Neural cell (in vitro differentiated cells): ENCODE data around the gene GMDS. TPM values are rescaled to one million over a fixed set of nuclear protein-coding genes. Genes with fewer than 3 reads are reported as not detected.

Source experiments
- H2AFZ ChIP-seq: fragments of 200-600, 300-800 bp; sonication (generic), shearing (Covaris generic); 2 replicates; pipeline ENCODE4 v1.6.0; 2014; ENCODE audit warnings: low read depth, mild to moderate bottlenecking, antibody characterized with exemption, low read length, moderate library complexity
- H3F3A ChIP-seq: fragments of 200-600 bp; shearing (Covaris generic); 2 replicates; pipeline ENCODE4 v1.6.1; 2016; ENCODE audit warnings: mild to moderate bottlenecking, moderate library complexity, mixed read lengths, antibody characterized with exemption, low read length; ENCODE audit not compliant: insufficient read depth, poor library complexity, severe bottlenecking
- H3K27ac ChIP-seq: fragments of 200-600, 300-800 bp; sonication (generic), shearing (Covaris generic); 2 replicates; pipeline ENCODE4 v1.5.1; 2014; ENCODE audit warnings: mild to moderate bottlenecking, low read length, moderate library complexity
- H3K27me3 ChIP-seq: fragments of 300-800, 200-600 bp; sonication (generic), shearing (Covaris generic); 2 replicates; pipeline ENCODE4 v1.6.0; 2014; ENCODE audit warnings: mild to moderate bottlenecking, low read depth, low read length, moderate library complexity; ENCODE audit not compliant: insufficient read depth
- H3K36me3 ChIP-seq: fragments of 300-800, 200-600 bp; sonication (generic), shearing (Covaris generic); 2 replicates; pipeline ENCODE4 v1.5.1; 2014; ENCODE audit warnings: mild to moderate bottlenecking, antibody characterized with exemption, low read length, moderate library complexity; ENCODE audit not compliant: insufficient read depth
- H3K4me2 ChIP-seq: fragments of 300-800, 200-600 bp; sonication (generic), shearing (Covaris generic); 2 replicates; pipeline ENCODE4 v1.6.0; 2014; ENCODE audit warnings: mild to moderate bottlenecking, low read length
- H3K4me3 ChIP-seq: fragments of 300-800, 200-600 bp; sonication (generic), shearing (Covaris generic); 2 replicates; pipeline ENCODE4 v1.5.1; 2014; ENCODE audit warnings: mild to moderate bottlenecking, low read length, moderate library complexity
- H3K79me2 ChIP-seq: fragments of 200-600 bp; shearing (Covaris generic); replicated peaks from 2 replicates; pipeline ENCODE4 v1.6.0; 2014; ENCODE audit warnings: mild to moderate bottlenecking, low read length, moderate library complexity; ENCODE audit not compliant: insufficient read depth
- H3K9ac ChIP-seq: fragments of 300-800, 200-600 bp; sonication (generic), shearing (Covaris generic); 2 replicates; pipeline ENCODE4 v1.6.1; 2016; ENCODE audit warnings: mild to moderate bottlenecking, low read length, mixed read lengths
- H3K9me2 ChIP-seq: fragments of 200-600 bp; shearing (Covaris generic); 2 replicates; pipeline ENCODE4 v1.6.1; 2016; ENCODE audit warnings: mild to moderate bottlenecking, low read length, mixed read lengths; ENCODE audit not compliant: insufficient read depth
- H3K9me3 ChIP-seq: fragments of 200-600, 300-800 bp; sonication (generic), shearing (Covaris generic); 2 replicates; pipeline ENCODE4 v1.6.1; 2016; ENCODE audit warnings: mild to moderate bottlenecking, mixed run types, low read length, moderate library complexity, mixed read lengths
- H4K20me1 ChIP-seq: fragments of 200-600 bp; shearing (Covaris generic); 2 replicates; pipeline ENCODE4 v1.6.1; 2016; ENCODE audit warnings: mild to moderate bottlenecking, mixed run types; ENCODE audit not compliant: insufficient read depth
- EP300 ChIP-seq: fragments of 450-650 bp; conservative IDR thresholded peaks from 2 replicates; pipeline ENCODE4 v1.6.1; 2014; ENCODE audit warnings: antibody characterized with exemption, mild to moderate bottlenecking, moderate library complexity; ENCODE audit not compliant: poor library complexity, severe bottlenecking
- EZH2 ChIP-seq: fragments of 200-600, 300-800 bp; shearing (Covaris generic), sonication (generic); IDR thresholded peaks from 2 replicates; pipeline ENCODE4 v1.6.1; 2014; ENCODE audit warnings: antibody characterized with exemption, low read length, borderline replicate concordance, mild to moderate bottlenecking; ENCODE audit not compliant: insufficient read depth, poor library complexity, severe bottlenecking
- MXI1 ChIP-seq: fragments of 450-650 bp; conservative IDR thresholded peaks from 2 replicates; pipeline ENCODE4 v1.6.1; 2014; ENCODE audit warnings: antibody characterized with exemption, mild to moderate bottlenecking; ENCODE audit not compliant: poor library complexity, severe bottlenecking
- POLR2AphosphoS5 ChIP-seq: IDR thresholded peaks from 2 replicates; pipeline ENCODE4 v1.6.1; 2012
- RAD21 ChIP-seq: fragments of 450-650 bp; conservative IDR thresholded peaks from 2 replicates; pipeline ENCODE4 v1.6.1; 2014; ENCODE audit warnings: antibody characterized with exemption, mild to moderate bottlenecking, moderate library complexity
- SMC3 ChIP-seq: fragments of 450-650 bp; conservative IDR thresholded peaks from 2 replicates; pipeline ENCODE4 v1.6.1; 2014; ENCODE audit warnings: antibody characterized with exemption, mild to moderate bottlenecking, moderate library complexity; ENCODE audit not compliant: poor library complexity
- TAF1 ChIP-seq: IDR thresholded peaks from 2 replicates; pipeline ENCODE4 v1.6.1; 2012; ENCODE audit warnings: low read depth
- polyA plus RNA-seq: library from polyadenylated mRNA; depleted of rRNA; stranded (reverse); fragments of >200 nt; gene quantifications from 2 replicates; pipeline ENCODE4 v1.2.3, GENCODE V29; 2014
- TF ChIP-seq, protein P1 (sequence below): IDR thresholded peaks from 2 replicates; pipeline ENCODE4 v1.6.1; 2012; ENCODE audit warnings: borderline replicate concordance
- TF ChIP-seq, protein P2 (sequence below): fragments of 450-650 bp; IDR thresholded peaks from 2 replicates; pipeline ENCODE4 v1.5.1; 2014; ENCODE audit warnings: antibody characterized with exemption, mild to moderate bottlenecking, moderate library complexity; ENCODE audit not compliant: poor library complexity, severe bottlenecking

GMDS gene
- polyA plus RNA-seq, 1 donor from 2014 or later: 11.4 TPM

DNA sequence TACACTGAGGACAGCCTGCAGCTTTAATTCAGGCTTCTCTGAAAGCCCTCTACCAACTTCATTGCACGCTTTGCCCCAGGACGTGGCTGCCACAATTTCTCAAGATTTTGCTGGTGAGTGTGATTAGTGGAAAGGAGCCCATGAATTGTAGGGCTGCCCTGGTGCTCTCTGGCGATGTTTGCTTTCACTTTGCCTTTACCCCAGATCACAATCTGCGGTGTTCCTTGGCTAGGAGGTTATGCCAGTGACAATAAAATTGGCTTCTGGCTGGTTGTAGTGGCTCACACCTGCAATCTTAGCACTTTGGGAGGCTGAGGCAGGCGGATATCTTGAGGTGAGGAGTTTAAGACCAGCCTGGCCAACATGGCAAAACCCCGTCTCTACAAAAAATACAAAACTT, 496.4 kb downstream of the GMDS start:
- H3K4me2 ChIP-seq: no peak overlapping the region
- no peaks in the 10 kb centered on the region for H3K9me3 ChIP-seq
- H4K20me1 ChIP-seq: no peaks in the 10 kb centered on the region
- H3K27ac ChIP-seq: no peak overlapping the region
- H2AFZ ChIP-seq: no peak overlapping the region
- H3K9me2 ChIP-seq: no peaks in the 10 kb centered on the region
- H3K9ac ChIP-seq: no peak overlapping the region
- TF ChIP-seq SMC3: no peak
- no peak for TF ChIP-seq POLR2AphosphoS5
- no peak for TF ChIP-seq EP300
- TF ChIP-seq, protein P1, sequence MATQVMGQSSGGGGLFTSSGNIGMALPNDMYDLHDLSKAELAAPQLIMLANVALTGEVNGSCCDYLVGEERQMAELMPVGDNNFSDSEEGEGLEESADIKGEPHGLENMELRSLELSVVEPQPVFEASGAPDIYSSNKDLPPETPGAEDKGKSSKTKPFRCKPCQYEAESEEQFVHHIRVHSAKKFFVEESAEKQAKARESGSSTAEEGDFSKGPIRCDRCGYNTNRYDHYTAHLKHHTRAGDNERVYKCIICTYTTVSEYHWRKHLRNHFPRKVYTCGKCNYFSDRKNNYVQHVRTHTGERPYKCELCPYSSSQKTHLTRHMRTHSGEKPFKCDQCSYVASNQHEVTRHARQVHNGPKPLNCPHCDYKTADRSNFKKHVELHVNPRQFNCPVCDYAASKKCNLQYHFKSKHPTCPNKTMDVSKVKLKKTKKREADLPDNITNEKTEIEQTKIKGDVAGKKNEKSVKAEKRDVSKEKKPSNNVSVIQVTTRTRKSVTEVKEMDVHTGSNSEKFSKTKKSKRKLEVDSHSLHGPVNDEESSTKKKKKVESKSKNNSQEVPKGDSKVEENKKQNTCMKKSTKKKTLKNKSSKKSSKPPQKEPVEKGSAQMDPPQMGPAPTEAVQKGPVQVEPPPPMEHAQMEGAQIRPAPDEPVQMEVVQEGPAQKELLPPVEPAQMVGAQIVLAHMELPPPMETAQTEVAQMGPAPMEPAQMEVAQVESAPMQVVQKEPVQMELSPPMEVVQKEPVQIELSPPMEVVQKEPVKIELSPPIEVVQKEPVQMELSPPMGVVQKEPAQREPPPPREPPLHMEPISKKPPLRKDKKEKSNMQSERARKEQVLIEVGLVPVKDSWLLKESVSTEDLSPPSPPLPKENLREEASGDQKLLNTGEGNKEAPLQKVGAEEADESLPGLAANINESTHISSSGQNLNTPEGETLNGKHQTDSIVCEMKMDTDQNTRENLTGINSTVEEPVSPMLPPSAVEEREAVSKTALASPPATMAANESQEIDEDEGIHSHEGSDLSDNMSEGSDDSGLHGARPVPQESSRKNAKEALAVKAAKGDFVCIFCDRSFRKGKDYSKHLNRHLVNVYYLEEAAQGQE: no peak
- TF ChIP-seq MXI1: no peak
- no peak for TF ChIP-seq TAF1
- TF ChIP-seq EZH2: no peak
- TF ChIP-seq RAD21: no peak
- TF ChIP-seq, protein P2, sequence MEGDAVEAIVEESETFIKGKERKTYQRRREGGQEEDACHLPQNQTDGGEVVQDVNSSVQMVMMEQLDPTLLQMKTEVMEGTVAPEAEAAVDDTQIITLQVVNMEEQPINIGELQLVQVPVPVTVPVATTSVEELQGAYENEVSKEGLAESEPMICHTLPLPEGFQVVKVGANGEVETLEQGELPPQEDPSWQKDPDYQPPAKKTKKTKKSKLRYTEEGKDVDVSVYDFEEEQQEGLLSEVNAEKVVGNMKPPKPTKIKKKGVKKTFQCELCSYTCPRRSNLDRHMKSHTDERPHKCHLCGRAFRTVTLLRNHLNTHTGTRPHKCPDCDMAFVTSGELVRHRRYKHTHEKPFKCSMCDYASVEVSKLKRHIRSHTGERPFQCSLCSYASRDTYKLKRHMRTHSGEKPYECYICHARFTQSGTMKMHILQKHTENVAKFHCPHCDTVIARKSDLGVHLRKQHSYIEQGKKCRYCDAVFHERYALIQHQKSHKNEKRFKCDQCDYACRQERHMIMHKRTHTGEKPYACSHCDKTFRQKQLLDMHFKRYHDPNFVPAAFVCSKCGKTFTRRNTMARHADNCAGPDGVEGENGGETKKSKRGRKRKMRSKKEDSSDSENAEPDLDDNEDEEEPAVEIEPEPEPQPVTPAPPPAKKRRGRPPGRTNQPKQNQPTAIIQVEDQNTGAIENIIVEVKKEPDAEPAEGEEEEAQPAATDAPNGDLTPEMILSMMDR: no peak
- no peaks in the 10 kb centered on the region for H3K27me3 ChIP-seq
- no peaks in the 10 kb centered on the region for H3F3A ChIP-seq
- no peak overlapping the region for H3K4me3 ChIP-seq
- H3K36me3 ChIP-seq: no peaks in the 10 kb centered on the region
- H3K79me2 ChIP-seq: no peaks in the 10 kb centered on the region

DNA sequence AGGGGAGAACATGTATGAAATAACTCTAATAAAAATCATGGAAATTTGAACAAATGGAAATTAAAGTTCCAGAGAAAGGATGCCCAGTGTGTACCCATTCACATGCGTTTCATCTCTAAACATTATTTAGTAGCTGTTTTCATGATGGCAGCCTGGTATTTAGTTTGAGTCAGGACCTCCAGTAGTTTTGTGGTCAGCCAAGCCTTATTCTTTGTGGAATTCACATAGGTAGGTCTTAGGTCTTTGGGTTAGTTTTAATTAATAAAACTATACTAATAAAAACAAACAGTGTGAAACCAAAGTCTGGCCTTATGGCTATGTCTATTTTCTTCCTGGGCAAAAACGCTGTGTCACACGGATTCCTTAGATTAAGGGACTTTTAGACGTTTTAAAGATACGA, 497.9 kb downstream of the GMDS start:
- H3K9me2 ChIP-seq: no peaks in the 10 kb centered on the region
- H3K79me2 ChIP-seq: no peaks in the 10 kb centered on the region
- no peak overlapping the region for H3K27ac ChIP-seq

More for the DNA sequence above, 497.9 kb downstream of the GMDS start:
- Histone ChIP-seq H3K4me3 (no peak overlapping the region), H3K9me3 (no peaks in the 10 kb centered on the region), H4K20me1 (no peaks in the 10 kb centered on the region), H2AFZ (no peak overlapping the region), H3K4me2 (no peak overlapping the region), H3F3A (no peaks in the 10 kb centered on the region), H3K9ac (no peak overlapping the region), H3K27me3 (no peaks in the 10 kb centered on the region), H3K36me3 (no peaks in the 10 kb centered on the region)
- TF ChIP-seq RAD21: no peak
- TF ChIP-seq, protein P2: no peak
- no peak for TF ChIP-seq EZH2
- TF ChIP-seq, protein P1: no peak
- TF ChIP-seq EP300: no peak
- no peak for TF ChIP-seq MXI1
- TF ChIP-seq POLR2AphosphoS5: no peak
- TF ChIP-seq SMC3: no peak
